Naive thymus-derived CD8-positive, alpha-beta T cell (primary cell): ENCODE measurements around the gene MIA2. TPM values are rescaled to one million over a fixed set of nuclear protein-coding genes. Genes with fewer than 3 reads are reported as not detected.

Experiments used
- ATAC-seq, 2 donors: fragments of 150-1000 bp; cut with Tn5 transposase in 1 of 2; sonication (Bioruptor Pico), chemical (Tn5 transposase) in 1 of 2; 1 replicate in 1 of 2; 2 replicates in 1 of 2; pipeline ENCODE4 v1.10.0; 2021; ENCODE audit warnings: mild to moderate bottlenecking in 2 of 2, moderate library complexity in 2 of 2
- POLR2A ChIA-PET: fragments of 350-600 bp; sonication (Branson Sonifier 250); formaldehyde crosslinking; loops from one replicate; lab custom pipeline; 2021; ENCODE audit warnings: antibody characterized with exemption; lab: Charles Lee
- DNase-seq, 10 donors: peaks; one replicate each; pipeline versions ENCODE4 v3.0.0 to v3.0.0-alpha.2; 2020 to 2022
- H3K27ac Mint-ChIP-seq, 10 donors: one replicate each; pipeline ENCODE4 v1.8.0; 2020 to 2022; ENCODE audit warnings: mild to moderate bottlenecking in 10 of 10, mixed read lengths in 10 of 10, moderate library complexity in 4 of 10, inconsistent platforms in 1 of 10
- H3K27me3 Mint-ChIP-seq, 5 donors: one replicate each; pipeline ENCODE4 v1.8.0; 2021 to 2022; ENCODE audit warnings: mixed read lengths in 5 of 5
- H3K36me3 Mint-ChIP-seq, 3 donors: one replicate each; pipeline ENCODE4 v1.8.0; 2020 to 2022; ENCODE audit warnings: mixed read lengths in 3 of 3, mild to moderate bottlenecking in 2 of 3, inconsistent platforms in 1 of 3
- H3K4me1 Mint-ChIP-seq, 4 donors: one replicate each; pipeline ENCODE4 v1.8.0; 2021 to 2022; ENCODE audit warnings: mixed read lengths in 4 of 4
- H3K4me3 Mint-ChIP-seq, 10 donors: one replicate each; pipeline ENCODE4 v1.8.0; 2020 to 2022; ENCODE audit warnings: mild to moderate bottlenecking in 10 of 10, mixed read lengths in 10 of 10, moderate library complexity in 6 of 10, inconsistent platforms in 1 of 10
- H3K9me3 Mint-ChIP-seq, 9 donors: one replicate each; pipeline ENCODE4 v1.8.0; 2020 to 2022; ENCODE audit warnings: mixed read lengths in 9 of 9, mild to moderate bottlenecking in 3 of 9, inconsistent platforms in 1 of 9, moderate library complexity in 1 of 9
- polyA plus RNA-seq, 3 donors: library from polyadenylated mRNA; unstranded; fragments of 300-500 nt; fragmentation: Illumina TruSeq; gene quantifications; one replicate each; pipeline ENCODE4 v1.2.3, GENCODE V29; 2021
- total RNA-seq, 8 experiments: library from RNA in 2 of 8; stranded (reverse) in 2 of 8; gene quantifications; one replicate each; pipeline ENCODE4 v1.2.3 and lab custom pipeline; 2021 to 2026

Gene MIA2
- total and polyA plus RNA-seq, 5 experiments from 2014 or later: 21.5 to 26.1 (median 23.1) TPM

GRCh38 chr14:39364509-39364908 is 130.8 kb downstream of the MIA2 start:
- Mint-ChIP-seq H3K4me1 (peaks cover 0 to 14% (median 7%) of the 10 kb centered on the region in 4 donors), H3K4me3 (peak overlapping the region in 1 of 10 donors; percentile 20), H3K9me3 (peaks cover 4 to 59% (median 36%) of the 10 kb centered on the region in 9 donors), H3K36me3 (peaks cover 43 to 77% (median 65%) of the 10 kb centered on the region in 3 donors), H3K27me3 (no peaks in the 10 kb centered on the region), H3K27ac (no peak overlapping the region)
- DNase-seq: no peak
- ATAC-seq: no peak
- POLR2A ChIA-PET: interaction anchor here (0.6 kb wide), 1 partner anchor 25 kb away, joined by 3 read pairs; no protein-coding TSS in a partner anchor

DNA sequence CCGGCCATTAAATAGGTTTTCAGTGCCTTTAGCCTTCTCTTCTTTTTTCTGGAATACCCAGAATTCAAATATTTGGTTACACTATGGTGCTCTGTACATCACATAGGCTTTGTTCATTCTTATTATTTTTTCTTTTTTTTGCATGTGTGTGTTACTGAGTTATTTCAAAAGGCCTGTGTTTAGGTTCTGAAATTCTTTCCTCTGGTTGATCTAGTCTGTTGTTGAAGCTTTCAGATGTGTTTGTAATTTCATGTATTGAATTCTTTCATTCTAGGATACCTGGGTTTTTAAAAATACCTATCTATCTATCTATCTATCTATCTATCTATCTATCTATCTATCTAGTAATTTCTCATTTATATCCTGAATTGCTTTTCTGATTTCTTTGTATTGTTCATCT is 131.6 kb downstream of the MIA2 start:
- ATAC-seq: no peak
- peaks cover 0 to 8% (median 7%) of the 10 kb centered on the region in 4 donors for H3K4me1 Mint-ChIP-seq
- H3K27me3 Mint-ChIP-seq: no peaks in the 10 kb centered on the region
- no peak for DNase-seq
- peaks cover 39 to 76% (median 59%) of the 10 kb centered on the region in 3 donors for H3K36me3 Mint-ChIP-seq
- H3K4me3 Mint-ChIP-seq: no peak overlapping the region
- no peak overlapping the region for H3K27ac Mint-ChIP-seq
- peaks cover 4 to 52% (median 34%) of the 10 kb centered on the region in 9 donors for H3K9me3 Mint-ChIP-seq
- POLR2A ChIA-PET: no interaction called here

DNA sequence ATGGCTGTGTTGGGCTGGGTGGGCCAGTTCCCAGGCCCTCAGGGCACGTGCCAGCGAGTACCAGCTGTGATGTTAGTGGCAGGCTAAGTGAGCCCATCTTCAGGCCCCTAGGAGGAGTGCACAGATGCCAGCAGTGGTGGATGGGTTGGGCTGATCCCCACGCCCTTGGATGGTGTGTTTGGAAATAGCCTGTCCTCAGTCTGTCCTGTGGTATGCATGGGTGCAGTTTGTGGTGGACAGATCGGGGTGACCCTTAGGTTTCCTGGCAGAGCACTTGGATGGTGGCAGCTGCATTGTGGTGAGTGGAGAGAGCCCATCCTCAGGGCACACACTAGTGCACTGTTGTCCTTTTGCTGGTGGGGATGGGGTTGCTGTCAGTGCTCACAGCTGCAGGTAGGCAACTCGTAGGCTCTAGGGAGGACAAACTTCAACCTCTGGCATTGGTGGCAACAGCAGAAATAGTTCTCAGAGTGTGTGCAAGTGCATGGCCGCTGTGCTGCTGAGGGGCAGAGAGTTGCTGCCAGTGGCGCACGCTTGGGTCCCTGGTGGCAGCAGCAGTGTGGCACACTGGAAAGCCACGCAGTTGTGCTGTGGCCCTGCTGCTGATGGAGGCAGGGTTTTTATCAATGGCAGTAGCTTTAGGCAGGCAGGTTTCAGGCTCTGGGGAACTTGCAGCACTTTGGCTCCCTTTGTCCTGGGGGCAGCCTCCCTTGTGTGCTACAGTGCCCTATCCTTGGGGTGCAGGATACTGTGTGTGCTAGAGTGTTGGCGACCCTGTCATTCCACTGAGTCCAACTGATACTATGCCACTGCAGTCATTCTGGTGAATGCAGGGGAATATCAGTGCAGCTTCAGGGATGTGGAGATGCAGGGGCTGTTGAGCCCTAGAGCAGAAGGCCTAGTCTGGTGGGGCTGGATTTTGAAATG is 133.0 kb downstream of the MIA2 start:
- H3K27ac Mint-ChIP-seq: peak overlapping the region in 2 of 10 donors; percentile 39 to 60
- POLR2A ChIA-PET: no interaction called here

GRCh38 chr14:39367387-39367751 is 133.7 kb downstream of the MIA2 start:
- Mint-ChIP-seq H3K9me3 (peaks cover 0 to 37% (median 26%) of the 10 kb centered on the region in 9 donors), H3K27me3 (no peaks in the 10 kb centered on the region), H3K27ac (peak overlapping the region in 1 of 10 donors; percentile 60), H3K4me3 (peak overlapping the region in 1 of 10 donors; percentile 5), H3K4me1 (peaks cover 0 to 7% (median 5%) of the 10 kb centered on the region in 4 donors), H3K36me3 (peaks cover 27 to 66% (median 47%) of the 10 kb centered on the region in 3 donors)
- ATAC-seq: no peak
- POLR2A ChIA-PET: no interaction called here
- no peak for DNase-seq

More for the DNA sequence above, 133.0 kb downstream of the MIA2 start:
- Mint-ChIP-seq H3K4me3 (no peak overlapping the region), H3K27me3 (no peaks in the 10 kb centered on the region), H3K9me3 (peaks cover 0 to 43% (median 29%) of the 10 kb centered on the region in 9 donors), H3K36me3 (peaks cover 31 to 70% (median 51%) of the 10 kb centered on the region in 3 donors), H3K4me1 (peaks cover 0 to 7% (median 6%) of the 10 kb centered on the region in 4 donors)
- no peak for ATAC-seq
- no peak for DNase-seq

GRCh38 chr14:39368261-39368959 is 134.7 kb downstream of the MIA2 start:
- DNase-seq (peak in 1 of 10 donors; percentile 5), ATAC-seq (no peak)
- H3K4me1 Mint-ChIP-seq: peaks cover 0 to 7% (median 2%) of the 10 kb centered on the region in 4 donors
- H3K27ac Mint-ChIP-seq: peak overlapping the region in 3 of 10 donors; percentile 1 to 64 (median 58)
- H3K9me3 Mint-ChIP-seq: peaks cover 0 to 26% (median 19%) of the 10 kb centered on the region in 9 donors
- H3K27me3 Mint-ChIP-seq: no peaks in the 10 kb centered on the region
- H3K4me3 Mint-ChIP-seq: no peak overlapping the region
- H3K36me3 Mint-ChIP-seq: peaks cover 20 to 59% (median 41%) of the 10 kb centered on the region in 3 donors
- POLR2A ChIA-PET: no interaction called here

- Mint-ChIP-seq H3K36me3 (peaks cover 15 to 53% (median 34%) of the 10 kb centered on the region in 3 donors), H3K4me3 (no peak overlapping the region), H3K27ac (peak overlapping the region in 4 of 10 donors; percentile 1 to 64 (median 41)), H3K9me3 (peaks cover 0 to 20% (median 13%) of the 10 kb centered on the region in 9 donors), H3K27me3 (no peaks in the 10 kb centered on the region), H3K4me1 (peaks cover 0 to 7% (median 3%) of the 10 kb centered on the region in 4 donors)
- no peak for DNase-seq
- POLR2A ChIA-PET: no interaction called here
- ATAC-seq: no peak
These were observed 135.3 kb downstream of the MIA2 start for GRCh38 chr14:39369029-39369428.

DNA sequence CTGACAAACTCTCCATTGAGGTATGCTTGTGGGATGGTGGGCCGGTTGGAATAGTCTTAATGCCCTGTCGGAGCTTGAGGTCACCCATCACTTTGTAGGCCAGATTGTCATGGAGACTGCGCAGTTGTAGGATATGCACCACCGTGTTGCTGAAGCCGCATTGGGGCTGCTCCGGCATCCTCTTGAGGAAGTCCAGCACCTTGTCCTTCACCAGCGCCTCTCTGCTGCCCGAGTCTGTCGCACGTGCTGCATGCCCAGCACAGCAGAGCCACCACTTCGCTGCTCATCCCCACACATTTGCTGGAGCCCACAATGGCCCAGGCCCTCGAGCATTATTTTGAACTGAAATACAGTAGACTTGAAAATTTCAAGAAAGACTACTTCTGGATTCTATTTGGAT is 136.7 kb downstream of the MIA2 start:
- DNase-seq: no peak
- no peak for ATAC-seq
- Mint-ChIP-seq H3K36me3 (peaks cover 6 to 40% (median 23%) of the 10 kb centered on the region in 3 donors), H3K9me3 (peaks cover 0 to 7% (median 5%) of the 10 kb centered on the region in 9 donors), H3K27ac (peak overlapping the region in 1 of 10 donors; percentile 17), H3K4me3 (no peak overlapping the region), H3K27me3 (no peaks in the 10 kb centered on the region), H3K4me1 (peaks cover 0 to 7% (median 3%) of the 10 kb centered on the region in 4 donors)
- POLR2A ChIA-PET: no interaction called here

DNA sequence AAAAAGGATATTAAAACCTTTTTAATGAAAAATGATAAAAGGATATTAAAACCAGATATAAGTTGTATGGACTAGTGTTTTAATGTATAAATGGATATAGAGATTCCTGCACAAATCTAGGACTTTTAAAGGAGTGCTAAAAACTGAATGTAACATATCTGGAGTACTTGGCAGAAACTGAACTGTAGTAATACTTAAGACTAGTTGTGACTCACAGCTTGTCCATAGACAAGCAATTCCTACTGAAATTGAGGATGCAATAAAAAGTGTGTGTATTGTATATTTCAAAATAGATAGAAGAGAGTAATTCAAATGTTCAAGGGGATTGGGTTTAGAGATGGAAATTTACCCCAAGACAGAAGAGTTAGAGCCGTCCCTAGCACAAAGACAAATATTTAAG is 138.9 kb downstream of the MIA2 start:
- Mint-ChIP-seq H3K36me3 (peaks cover 0 to 36% (median 17%) of the 10 kb centered on the region in 3 donors), H3K27ac (no peak overlapping the region), H3K4me1 (peaks cover under 1 to 7% (median 5%) of the 10 kb centered on the region in 4 donors), H3K27me3 (no peaks in the 10 kb centered on the region), H3K4me3 (no peak overlapping the region), H3K9me3 (no peaks in the 10 kb centered on the region)
- DNase-seq: no peak
- POLR2A ChIA-PET: no interaction called here
- ATAC-seq: no peak

DNA sequence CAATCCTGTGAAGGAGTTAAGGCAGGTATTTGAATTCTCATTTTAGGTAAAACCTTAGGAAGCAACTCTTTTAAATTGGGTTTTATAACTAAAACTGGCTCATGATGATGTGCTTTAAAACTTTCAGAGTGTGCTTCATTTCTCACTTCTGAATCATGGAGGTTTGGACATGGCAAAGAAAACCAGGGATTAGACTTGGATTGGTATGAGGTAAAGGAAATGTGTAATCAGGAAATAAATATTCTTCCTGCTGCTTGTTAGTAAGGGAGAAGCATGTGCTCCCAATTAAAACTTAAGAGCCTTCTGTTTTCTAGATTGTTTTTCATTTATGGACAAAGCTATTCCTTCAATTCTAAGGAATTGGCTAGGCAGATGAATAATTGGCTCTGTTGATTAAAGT is 141.1 kb downstream of the MIA2 start:
- Mint-ChIP-seq H3K4me1 (peaks cover 0 to 6% (median 3%) of the 10 kb centered on the region in 4 donors), H3K27ac (no peak overlapping the region), H3K27me3 (no peaks in the 10 kb centered on the region), H3K9me3 (no peaks in the 10 kb centered on the region), H3K36me3 (peaks cover 0 to 21% (median 16%) of the 10 kb centered on the region in 3 donors), H3K4me3 (no peak overlapping the region)
- ATAC-seq: no peak
- no peak for DNase-seq
- POLR2A ChIA-PET: no interaction called here

DNA sequence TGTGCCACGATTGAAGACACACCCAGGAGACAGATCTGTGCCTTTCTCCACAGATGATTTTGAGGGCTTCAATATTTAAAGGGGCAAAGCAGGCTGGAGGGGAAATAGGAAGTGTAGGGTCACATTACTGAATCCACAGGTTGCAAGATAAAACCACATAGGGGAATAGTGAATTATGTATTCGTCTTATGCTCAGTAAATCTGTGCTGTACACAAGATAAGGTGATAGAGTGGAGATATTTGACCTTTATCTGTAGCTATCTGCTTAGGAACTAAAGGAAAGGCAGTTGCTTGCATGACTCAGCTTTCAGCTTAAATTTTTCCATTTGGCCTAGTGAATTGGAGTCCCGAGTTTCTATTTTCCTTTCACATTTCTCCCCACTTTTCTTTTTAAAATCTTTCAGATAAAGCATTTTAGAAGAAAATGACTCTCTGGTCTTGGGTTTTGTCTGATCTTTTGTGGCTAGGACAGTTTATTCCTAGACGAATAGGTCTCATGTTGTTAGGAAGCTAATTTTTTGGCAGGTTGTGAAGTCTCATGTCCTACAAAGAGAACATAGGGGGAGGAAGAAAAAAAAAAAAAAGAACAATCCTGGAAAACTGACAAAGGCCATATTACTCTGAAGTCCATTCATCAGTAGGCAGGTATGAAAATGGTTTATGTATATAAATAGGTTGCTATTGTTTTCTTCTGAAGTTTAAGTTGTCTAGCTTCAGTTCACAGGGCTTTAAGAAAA is 143.1 kb downstream of the MIA2 start:
- ATAC-seq: no peak

DNA sequence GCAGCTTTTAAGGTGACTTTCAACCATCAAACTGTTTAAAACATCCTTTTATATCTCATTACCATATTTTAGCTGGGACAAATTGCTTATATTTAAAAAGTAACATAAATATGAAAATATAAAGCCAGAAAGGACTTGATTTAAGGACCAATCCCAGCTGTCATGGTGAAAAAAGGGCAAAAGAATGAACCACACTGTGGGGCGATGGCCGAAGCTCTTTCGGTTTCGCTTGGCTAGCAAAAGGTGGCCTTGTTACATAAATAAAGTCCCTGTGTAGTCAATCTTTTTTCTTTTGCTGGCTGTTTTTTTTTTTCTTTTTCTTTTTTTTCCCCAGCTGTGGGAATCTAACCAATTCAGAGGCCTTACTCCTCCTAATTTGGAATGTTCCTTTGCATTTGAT is 147.7 kb downstream of the MIA2 start:
- POLR2A ChIA-PET: interaction anchor here (0.7 to 1.1 kb wide), 2 partner anchors 51 to 225 kb away, joined by 3 read pairs; no protein-coding TSS in a partner anchor

More for the DNA sequence above, 143.1 kb downstream of the MIA2 start:
- POLR2A ChIA-PET: no interaction called here
- Mint-ChIP-seq H3K36me3 (peaks cover 0 to 8% (median 7%) of the 10 kb centered on the region in 3 donors), H3K4me3 (no peak overlapping the region), H3K4me1 (peaks cover 4 to 6% (median 5%) of the 10 kb centered on the region in 4 donors), H3K27ac (peak overlapping the region in 1 of 10 donors; percentile 10), H3K27me3 (no peaks in the 10 kb centered on the region), H3K9me3 (no peaks in the 10 kb centered on the region)
- DNase-seq: no peak

DNA sequence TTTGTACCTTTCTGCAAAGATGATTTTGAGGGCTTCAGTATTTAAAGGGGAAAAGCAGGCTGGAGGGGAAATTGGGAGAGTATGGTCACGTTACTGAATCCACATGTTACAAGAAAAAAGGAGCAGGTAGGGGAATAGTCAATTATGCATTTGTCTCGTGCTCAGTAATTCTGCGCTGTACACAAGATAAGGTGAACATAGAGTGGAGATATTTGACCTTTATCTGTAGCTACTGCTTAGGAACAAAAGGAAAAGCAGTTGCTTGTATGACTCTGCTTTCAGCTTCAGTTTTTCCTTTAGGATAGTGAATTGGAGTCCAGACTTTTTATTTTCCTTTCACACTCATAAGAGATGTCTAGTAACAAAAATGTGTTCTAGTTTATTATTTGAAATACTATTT is 148.7 kb downstream of the MIA2 start:
- Mint-ChIP-seq H3K36me3 (peaks cover 0 to 11% (median 5%) of the 10 kb centered on the region in 3 donors), H3K4me1 (peaks cover 19 to 42% (median 29%) of the 10 kb centered on the region in 4 donors), H3K27ac (peak overlapping the region in 1 of 10 donors; percentile 37), H3K27me3 (no peaks in the 10 kb centered on the region), H3K4me3 (peak overlapping the region in 1 of 10 donors; percentile 25), H3K9me3 (no peaks in the 10 kb centered on the region)
- POLR2A ChIA-PET: interaction anchor here (0.8 to 1.1 kb wide), 2 partner anchors 49 to 50 kb away, joined by 3 read pairs; no protein-coding TSS in a partner anchor
- DNase-seq: no peak
- no peak for ATAC-seq

More for the DNA sequence above, 147.7 kb downstream of the MIA2 start:
- no peaks in the 10 kb centered on the region for H3K9me3 Mint-ChIP-seq
- ATAC-seq (no peak), DNase-seq (no peak)
- H3K4me3 Mint-ChIP-seq: no peak overlapping the region
- H3K36me3 Mint-ChIP-seq: peaks cover 0 to 6% (median 4%) of the 10 kb centered on the region in 3 donors
- H3K4me1 Mint-ChIP-seq: peaks cover 16 to 42% (median 32%) of the 10 kb centered on the region in 4 donors
- H3K27me3 Mint-ChIP-seq: no peaks in the 10 kb centered on the region
- H3K27ac Mint-ChIP-seq: peak overlapping the region in 3 of 10 donors; percentile 13 to 57 (median 40)
